ENCODE data around the gene TMEM150A. TPM values are rescaled to one million over a fixed set of nuclear protein-coding genes. Genes with fewer than 3 reads are reported as not detected.

The TMEM150A gene
- total and polyA plus RNA-seq, 2 donors from 2014 or later, result 23.1 to 61.2 TPM

GRCh38 chr2:85648619-85649018, 46.1 kb upstream of the TMEM150A start:
- DNase-seq, result peak in 1 of 5 donors; percentile 29
- Histone ChIP-seq H3K27me3 (ENCODE audit: control insufficient read depth, insufficient read depth, low read length) (no peaks in the 10 kb centered on the region), H3K9ac (ENCODE audit: low read length in 3 of 3) (no peak overlapping the region), H3K27ac (ENCODE audit: low read depth in 2 of 2, low read length in 2 of 2) (no peak overlapping the region), H3K9me3 (ENCODE audit: control insufficient read depth in 2 of 3, insufficient read depth in 1 of 3, low read length in 3 of 3) (no peaks in the 10 kb centered on the region), H3K4me3 (ENCODE audit: low read length in 3 of 3) (no peak overlapping the region), H3K4me1 (ENCODE audit: control insufficient read depth in 2 of 3, insufficient read depth in 2 of 3, low read depth in 1 of 3, low read length in 3 of 3) (peaks cover 0 to 8% (median 0%) of the 10 kb centered on the region in 3 donors), H3K36me3 (ENCODE audit: control insufficient read depth in 2 of 3, insufficient read depth in 3 of 3, low read length in 3 of 3) (peaks cover 12 to 45% (median 13%) of the 10 kb centered on the region in 3 donors)
- FAIRE-seq, result no peak
- intact Hi-C loops (cut with DNase I), result no loop called here
- peak; percentile 36 for TF ChIP-seq CTCF (IDR thresholded peaks at IDR 0.05; ENCODE audit: borderline replicate concordance, extremely low read depth, insufficient read depth)

- no peaks in the 10 kb centered on the region for H3K9me3 ChIP-seq (ENCODE audit: control insufficient read depth in 2 of 3, insufficient read depth in 1 of 3, low read length in 3 of 3)
- DNase-seq, result no peak
- FAIRE-seq, result no peak
- peaks cover 0 to 8% (median 0%) of the 10 kb centered on the region in 3 donors for H3K4me1 ChIP-seq (ENCODE audit: control insufficient read depth in 2 of 3, insufficient read depth in 2 of 3, low read depth in 1 of 3, low read length in 3 of 3)
- no peaks in the 10 kb centered on the region for H3K27me3 ChIP-seq (ENCODE audit: control insufficient read depth, insufficient read depth, low read length)
- H3K36me3 ChIP-seq (ENCODE audit: control insufficient read depth in 2 of 3, insufficient read depth in 3 of 3, low read length in 3 of 3), result peaks cover 11 to 45% (median 12%) of the 10 kb centered on the region in 3 donors
- H3K9ac ChIP-seq (ENCODE audit: low read length in 3 of 3), result no peak overlapping the region
- intact Hi-C loops (cut with DNase I), result no loop called here
- TF ChIP-seq CTCF (IDR thresholded peaks at IDR 0.05; ENCODE audit: borderline replicate concordance, extremely low read depth, insufficient read depth), result no peak
- H3K27ac ChIP-seq (ENCODE audit: low read depth in 2 of 2, low read length in 2 of 2), result no peak overlapping the region
- no peak overlapping the region for H3K4me3 ChIP-seq (ENCODE audit: low read length in 3 of 3)
These were observed 45.5 kb upstream of the TMEM150A start for GRCh38 chr2:85647823-85648526.

- Histone ChIP-seq H3K27ac (ENCODE audit: low read depth in 2 of 2, low read length in 2 of 2) (no peak overlapping the region), H3K27me3 (ENCODE audit: control insufficient read depth, insufficient read depth, low read length) (no peaks in the 10 kb centered on the region), H3K9ac (ENCODE audit: low read length in 3 of 3) (no peak overlapping the region), H3K36me3 (ENCODE audit: control insufficient read depth in 2 of 3, insufficient read depth in 3 of 3, low read length in 3 of 3) (peaks cover 16 to 49% (median 19%) of the 10 kb centered on the region in 3 donors), H3K4me3 (ENCODE audit: low read length in 3 of 3) (no peak overlapping the region), H3K4me1 (ENCODE audit: control insufficient read depth in 2 of 3, insufficient read depth in 2 of 3, low read depth in 1 of 3, low read length in 3 of 3) (no peaks in the 10 kb centered on the region), H3K9me3 (ENCODE audit: control insufficient read depth in 2 of 3, insufficient read depth in 1 of 3, low read length in 3 of 3) (no peaks in the 10 kb centered on the region)
- DNase-seq, result no peak
- FAIRE-seq, result no peak
- TF ChIP-seq CTCF (IDR thresholded peaks at IDR 0.05; ENCODE audit: borderline replicate concordance, extremely low read depth, insufficient read depth), result no peak
- intact Hi-C loops (cut with DNase I), result no loop called here
These were observed 43.7 kb upstream of the TMEM150A start for GRCh38 chr2:85646166-85646565.
